C4-2B (cell line): ENCODE data around the gene KAZALD1.

Experiments
- ZFX ChIP-seq: fragments of 450-650 bp; IDR thresholded peaks from 2 replicates; pipeline ENCODE4 v1.6.1; 2017
- TF ChIP-seq, protein P1 (sequence below): fragments of 450-650 bp; conservative IDR thresholded peaks from 2 replicates; pipeline ENCODE4 v1.5.1; 2017; ENCODE audit warnings: mild to moderate bottlenecking

DNA sequence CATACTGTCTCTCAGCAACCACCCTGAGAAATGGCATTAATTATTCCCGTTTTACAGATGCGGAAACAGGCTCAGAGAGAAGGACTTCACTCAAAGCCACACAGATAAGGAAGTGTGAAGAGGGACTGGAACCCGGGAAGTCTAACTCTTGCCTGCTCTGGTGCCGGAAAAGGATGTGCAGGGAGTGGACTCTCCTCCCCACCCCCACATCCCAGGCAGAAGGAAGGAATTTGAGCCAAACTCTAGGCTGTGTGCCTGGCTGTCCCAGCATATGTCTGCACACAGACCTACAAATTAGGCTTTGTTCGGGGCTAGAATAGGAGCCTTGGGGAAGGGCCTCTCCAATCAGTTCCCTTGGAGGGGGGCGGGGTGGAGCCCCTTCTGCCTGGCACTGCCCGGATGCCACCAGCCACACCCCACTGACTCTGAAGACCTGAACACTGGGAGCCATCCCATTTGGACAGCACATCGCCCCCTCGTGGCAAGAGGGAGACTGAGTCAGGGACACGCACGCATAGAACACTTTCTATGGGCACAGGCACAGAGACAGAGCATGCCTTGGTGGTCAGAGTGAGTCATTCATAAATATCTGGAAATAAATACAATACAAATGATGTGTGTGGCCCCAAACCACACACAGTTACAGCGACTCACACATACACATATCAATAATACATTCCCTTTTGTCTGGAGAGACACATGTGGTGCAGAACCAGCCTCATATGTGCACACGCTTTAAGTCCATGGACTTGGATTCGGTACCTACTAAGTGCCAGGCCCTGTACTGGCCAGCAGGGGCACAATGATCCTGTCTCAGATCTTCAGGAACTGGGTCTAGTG is 49.0 kb upstream of the KAZALD1 start:
- TF ChIP-seq, protein P1, sequence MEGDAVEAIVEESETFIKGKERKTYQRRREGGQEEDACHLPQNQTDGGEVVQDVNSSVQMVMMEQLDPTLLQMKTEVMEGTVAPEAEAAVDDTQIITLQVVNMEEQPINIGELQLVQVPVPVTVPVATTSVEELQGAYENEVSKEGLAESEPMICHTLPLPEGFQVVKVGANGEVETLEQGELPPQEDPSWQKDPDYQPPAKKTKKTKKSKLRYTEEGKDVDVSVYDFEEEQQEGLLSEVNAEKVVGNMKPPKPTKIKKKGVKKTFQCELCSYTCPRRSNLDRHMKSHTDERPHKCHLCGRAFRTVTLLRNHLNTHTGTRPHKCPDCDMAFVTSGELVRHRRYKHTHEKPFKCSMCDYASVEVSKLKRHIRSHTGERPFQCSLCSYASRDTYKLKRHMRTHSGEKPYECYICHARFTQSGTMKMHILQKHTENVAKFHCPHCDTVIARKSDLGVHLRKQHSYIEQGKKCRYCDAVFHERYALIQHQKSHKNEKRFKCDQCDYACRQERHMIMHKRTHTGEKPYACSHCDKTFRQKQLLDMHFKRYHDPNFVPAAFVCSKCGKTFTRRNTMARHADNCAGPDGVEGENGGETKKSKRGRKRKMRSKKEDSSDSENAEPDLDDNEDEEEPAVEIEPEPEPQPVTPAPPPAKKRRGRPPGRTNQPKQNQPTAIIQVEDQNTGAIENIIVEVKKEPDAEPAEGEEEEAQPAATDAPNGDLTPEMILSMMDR = peak; percentile 82
- TF ChIP-seq ZFX = no peak
